Neural cell (in vitro differentiated cells): ENCODE results near the gene NPAS3. TPM values are rescaled to one million over a fixed set of nuclear protein-coding genes. Genes with fewer than 3 reads are reported as not detected.

Source experiments
- H2AFZ ChIP-seq: fragments of 200-600, 300-800 bp; sonication (generic), shearing (Covaris generic); 2 replicates; pipeline ENCODE4 v1.6.0; 2014; ENCODE audit warnings: low read depth, mild to moderate bottlenecking, antibody characterized with exemption, low read length, moderate library complexity
- H3F3A ChIP-seq: fragments of 200-600 bp; shearing (Covaris generic); 2 replicates; pipeline ENCODE4 v1.6.1; 2016; ENCODE audit warnings: mild to moderate bottlenecking, moderate library complexity, mixed read lengths, antibody characterized with exemption, low read length; ENCODE audit not compliant: insufficient read depth, poor library complexity, severe bottlenecking
- H3K27ac ChIP-seq: fragments of 200-600, 300-800 bp; sonication (generic), shearing (Covaris generic); 2 replicates; pipeline ENCODE4 v1.5.1; 2014; ENCODE audit warnings: mild to moderate bottlenecking, low read length, moderate library complexity
- H3K27me3 ChIP-seq: fragments of 300-800, 200-600 bp; sonication (generic), shearing (Covaris generic); 2 replicates; pipeline ENCODE4 v1.6.0; 2014; ENCODE audit warnings: mild to moderate bottlenecking, low read depth, low read length, moderate library complexity; ENCODE audit not compliant: insufficient read depth
- H3K36me3 ChIP-seq: fragments of 300-800, 200-600 bp; sonication (generic), shearing (Covaris generic); 2 replicates; pipeline ENCODE4 v1.5.1; 2014; ENCODE audit warnings: mild to moderate bottlenecking, antibody characterized with exemption, low read length, moderate library complexity; ENCODE audit not compliant: insufficient read depth
- H3K4me2 ChIP-seq: fragments of 300-800, 200-600 bp; sonication (generic), shearing (Covaris generic); 2 replicates; pipeline ENCODE4 v1.6.0; 2014; ENCODE audit warnings: mild to moderate bottlenecking, low read length
- H3K4me3 ChIP-seq: fragments of 300-800, 200-600 bp; sonication (generic), shearing (Covaris generic); 2 replicates; pipeline ENCODE4 v1.5.1; 2014; ENCODE audit warnings: mild to moderate bottlenecking, low read length, moderate library complexity
- H3K79me2 ChIP-seq: fragments of 200-600 bp; shearing (Covaris generic); replicated peaks from 2 replicates; pipeline ENCODE4 v1.6.0; 2014; ENCODE audit warnings: mild to moderate bottlenecking, low read length, moderate library complexity; ENCODE audit not compliant: insufficient read depth
- H3K9ac ChIP-seq: fragments of 300-800, 200-600 bp; sonication (generic), shearing (Covaris generic); 2 replicates; pipeline ENCODE4 v1.6.1; 2016; ENCODE audit warnings: mild to moderate bottlenecking, low read length, mixed read lengths
- H3K9me2 ChIP-seq: fragments of 200-600 bp; shearing (Covaris generic); 2 replicates; pipeline ENCODE4 v1.6.1; 2016; ENCODE audit warnings: mild to moderate bottlenecking, low read length, mixed read lengths; ENCODE audit not compliant: insufficient read depth
- H3K9me3 ChIP-seq: fragments of 200-600, 300-800 bp; sonication (generic), shearing (Covaris generic); 2 replicates; pipeline ENCODE4 v1.6.1; 2016; ENCODE audit warnings: mild to moderate bottlenecking, mixed run types, low read length, moderate library complexity, mixed read lengths
- H4K20me1 ChIP-seq: fragments of 200-600 bp; shearing (Covaris generic); 2 replicates; pipeline ENCODE4 v1.6.1; 2016; ENCODE audit warnings: mild to moderate bottlenecking, mixed run types; ENCODE audit not compliant: insufficient read depth
- EP300 ChIP-seq: fragments of 450-650 bp; conservative IDR thresholded peaks from 2 replicates; pipeline ENCODE4 v1.6.1; 2014; ENCODE audit warnings: antibody characterized with exemption, mild to moderate bottlenecking, moderate library complexity; ENCODE audit not compliant: poor library complexity, severe bottlenecking
- EZH2 ChIP-seq: fragments of 200-600, 300-800 bp; shearing (Covaris generic), sonication (generic); IDR thresholded peaks from 2 replicates; pipeline ENCODE4 v1.6.1; 2014; ENCODE audit warnings: antibody characterized with exemption, low read length, borderline replicate concordance, mild to moderate bottlenecking; ENCODE audit not compliant: insufficient read depth, poor library complexity, severe bottlenecking
- MXI1 ChIP-seq: fragments of 450-650 bp; conservative IDR thresholded peaks from 2 replicates; pipeline ENCODE4 v1.6.1; 2014; ENCODE audit warnings: antibody characterized with exemption, mild to moderate bottlenecking; ENCODE audit not compliant: poor library complexity, severe bottlenecking
- POLR2AphosphoS5 ChIP-seq: IDR thresholded peaks from 2 replicates; pipeline ENCODE4 v1.6.1; 2012
- RAD21 ChIP-seq: fragments of 450-650 bp; conservative IDR thresholded peaks from 2 replicates; pipeline ENCODE4 v1.6.1; 2014; ENCODE audit warnings: antibody characterized with exemption, mild to moderate bottlenecking, moderate library complexity
- SMC3 ChIP-seq: fragments of 450-650 bp; conservative IDR thresholded peaks from 2 replicates; pipeline ENCODE4 v1.6.1; 2014; ENCODE audit warnings: antibody characterized with exemption, mild to moderate bottlenecking, moderate library complexity; ENCODE audit not compliant: poor library complexity
- TAF1 ChIP-seq: IDR thresholded peaks from 2 replicates; pipeline ENCODE4 v1.6.1; 2012; ENCODE audit warnings: low read depth
- polyA plus RNA-seq: library from polyadenylated mRNA; depleted of rRNA; stranded (reverse); fragments of >200 nt; gene quantifications from 2 replicates; pipeline ENCODE4 v1.2.3, GENCODE V29; 2014
- TF ChIP-seq, protein P1 (sequence below): fragments of 450-650 bp; IDR thresholded peaks from 2 replicates; pipeline ENCODE4 v1.5.1; 2014; ENCODE audit warnings: antibody characterized with exemption, mild to moderate bottlenecking, moderate library complexity; ENCODE audit not compliant: poor library complexity, severe bottlenecking
- TF ChIP-seq, protein P2 (sequence below): IDR thresholded peaks from 2 replicates; pipeline ENCODE4 v1.6.1; 2012; ENCODE audit warnings: borderline replicate concordance

NPAS3 gene
- polyA plus RNA-seq, 1 donor from 2014 or later, result 1.3 TPM

DNA sequence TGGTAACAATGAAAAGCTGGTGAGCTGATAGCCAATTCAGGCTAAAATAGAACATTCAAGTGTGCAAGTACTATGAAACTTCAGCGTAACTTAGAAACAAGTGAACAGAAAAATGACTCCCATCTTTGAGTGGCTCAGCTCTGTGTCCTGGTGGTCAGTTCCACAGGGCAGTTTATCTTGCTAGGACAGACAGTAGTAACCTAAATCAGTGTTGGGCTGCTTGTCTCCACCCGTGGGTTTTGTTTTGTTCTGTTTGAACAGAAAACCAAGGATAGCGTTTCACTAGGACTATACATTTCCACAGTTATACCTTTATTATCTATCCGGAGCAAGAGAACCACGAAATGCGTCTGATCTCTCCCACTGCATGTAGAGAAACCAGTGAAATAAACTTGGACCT is 544.4 kb downstream of the NPAS3 start:
- Histone ChIP-seq H3K27ac (no peak overlapping the region), H4K20me1 (no peaks in the 10 kb centered on the region), H2AFZ (no peak overlapping the region), H3F3A (no peaks in the 10 kb centered on the region), H3K9me3 (no peaks in the 10 kb centered on the region), H3K27me3 (peaks cover under 1% of the 10 kb centered on the region), H3K4me3 (no peak overlapping the region), H3K9ac (no peak overlapping the region), H3K36me3 (no peaks in the 10 kb centered on the region), H3K79me2 (no peaks in the 10 kb centered on the region), H3K4me2 (no peak overlapping the region), H3K9me2 (no peaks in the 10 kb centered on the region)
- TF ChIP-seq MXI1, result no peak
- no peak for TF ChIP-seq RAD21
- TF ChIP-seq, protein P1, sequence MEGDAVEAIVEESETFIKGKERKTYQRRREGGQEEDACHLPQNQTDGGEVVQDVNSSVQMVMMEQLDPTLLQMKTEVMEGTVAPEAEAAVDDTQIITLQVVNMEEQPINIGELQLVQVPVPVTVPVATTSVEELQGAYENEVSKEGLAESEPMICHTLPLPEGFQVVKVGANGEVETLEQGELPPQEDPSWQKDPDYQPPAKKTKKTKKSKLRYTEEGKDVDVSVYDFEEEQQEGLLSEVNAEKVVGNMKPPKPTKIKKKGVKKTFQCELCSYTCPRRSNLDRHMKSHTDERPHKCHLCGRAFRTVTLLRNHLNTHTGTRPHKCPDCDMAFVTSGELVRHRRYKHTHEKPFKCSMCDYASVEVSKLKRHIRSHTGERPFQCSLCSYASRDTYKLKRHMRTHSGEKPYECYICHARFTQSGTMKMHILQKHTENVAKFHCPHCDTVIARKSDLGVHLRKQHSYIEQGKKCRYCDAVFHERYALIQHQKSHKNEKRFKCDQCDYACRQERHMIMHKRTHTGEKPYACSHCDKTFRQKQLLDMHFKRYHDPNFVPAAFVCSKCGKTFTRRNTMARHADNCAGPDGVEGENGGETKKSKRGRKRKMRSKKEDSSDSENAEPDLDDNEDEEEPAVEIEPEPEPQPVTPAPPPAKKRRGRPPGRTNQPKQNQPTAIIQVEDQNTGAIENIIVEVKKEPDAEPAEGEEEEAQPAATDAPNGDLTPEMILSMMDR, result no peak
- TF ChIP-seq SMC3, result no peak
- no peak for TF ChIP-seq EP300
- TF ChIP-seq, protein P2, sequence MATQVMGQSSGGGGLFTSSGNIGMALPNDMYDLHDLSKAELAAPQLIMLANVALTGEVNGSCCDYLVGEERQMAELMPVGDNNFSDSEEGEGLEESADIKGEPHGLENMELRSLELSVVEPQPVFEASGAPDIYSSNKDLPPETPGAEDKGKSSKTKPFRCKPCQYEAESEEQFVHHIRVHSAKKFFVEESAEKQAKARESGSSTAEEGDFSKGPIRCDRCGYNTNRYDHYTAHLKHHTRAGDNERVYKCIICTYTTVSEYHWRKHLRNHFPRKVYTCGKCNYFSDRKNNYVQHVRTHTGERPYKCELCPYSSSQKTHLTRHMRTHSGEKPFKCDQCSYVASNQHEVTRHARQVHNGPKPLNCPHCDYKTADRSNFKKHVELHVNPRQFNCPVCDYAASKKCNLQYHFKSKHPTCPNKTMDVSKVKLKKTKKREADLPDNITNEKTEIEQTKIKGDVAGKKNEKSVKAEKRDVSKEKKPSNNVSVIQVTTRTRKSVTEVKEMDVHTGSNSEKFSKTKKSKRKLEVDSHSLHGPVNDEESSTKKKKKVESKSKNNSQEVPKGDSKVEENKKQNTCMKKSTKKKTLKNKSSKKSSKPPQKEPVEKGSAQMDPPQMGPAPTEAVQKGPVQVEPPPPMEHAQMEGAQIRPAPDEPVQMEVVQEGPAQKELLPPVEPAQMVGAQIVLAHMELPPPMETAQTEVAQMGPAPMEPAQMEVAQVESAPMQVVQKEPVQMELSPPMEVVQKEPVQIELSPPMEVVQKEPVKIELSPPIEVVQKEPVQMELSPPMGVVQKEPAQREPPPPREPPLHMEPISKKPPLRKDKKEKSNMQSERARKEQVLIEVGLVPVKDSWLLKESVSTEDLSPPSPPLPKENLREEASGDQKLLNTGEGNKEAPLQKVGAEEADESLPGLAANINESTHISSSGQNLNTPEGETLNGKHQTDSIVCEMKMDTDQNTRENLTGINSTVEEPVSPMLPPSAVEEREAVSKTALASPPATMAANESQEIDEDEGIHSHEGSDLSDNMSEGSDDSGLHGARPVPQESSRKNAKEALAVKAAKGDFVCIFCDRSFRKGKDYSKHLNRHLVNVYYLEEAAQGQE, result no peak
- no peak for TF ChIP-seq POLR2AphosphoS5
- no peak for TF ChIP-seq TAF1
- no peak for TF ChIP-seq EZH2

DNA sequence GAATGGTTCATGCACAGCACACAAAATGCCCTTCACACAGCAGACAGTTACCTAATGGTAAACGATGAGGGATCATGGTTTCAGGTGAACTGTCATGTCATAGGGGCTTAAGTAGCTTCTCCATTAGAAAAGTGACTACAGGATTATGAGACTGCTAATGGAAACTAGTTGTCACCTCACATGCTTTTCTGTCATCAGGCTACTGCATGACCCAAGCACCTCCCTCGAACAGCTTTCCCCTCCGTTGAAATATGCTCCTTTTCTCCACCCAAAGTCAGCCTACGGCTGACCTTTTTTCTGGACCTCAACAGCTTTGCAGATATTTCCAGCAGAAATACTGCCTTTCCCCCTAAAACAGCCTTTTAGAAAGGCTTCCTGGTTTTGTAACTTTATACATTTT is 544.9 kb downstream of the NPAS3 start:
- Histone ChIP-seq H2AFZ (no peak overlapping the region), H3F3A (no peaks in the 10 kb centered on the region), H3K27ac (no peak overlapping the region), H3K9ac (no peak overlapping the region), H3K79me2 (no peaks in the 10 kb centered on the region), H3K9me3 (no peaks in the 10 kb centered on the region), H4K20me1 (no peaks in the 10 kb centered on the region), H3K9me2 (no peaks in the 10 kb centered on the region), H3K4me2 (no peak overlapping the region), H3K27me3 (no peaks in the 10 kb centered on the region), H3K36me3 (no peaks in the 10 kb centered on the region), H3K4me3 (no peak overlapping the region)
- TF ChIP-seq POLR2AphosphoS5 (no peak), TAF1 (no peak), SMC3 (no peak), MXI1 (no peak), EZH2 (no peak), EP300 (no peak), RAD21 (no peak)
- TF ChIP-seq, protein P1, result no peak
- TF ChIP-seq, protein P2, result no peak
